HG02870 (cell line): ENCODE results near the gene TMEM204.

Source experiments
- ATAC-seq: cut with Tn5 transposase; IDR thresholded peaks from one replicate; pipeline ENCODE4 v1.9.1; 2021; ENCODE audit warnings: mild to moderate bottlenecking, moderate library complexity; ENCODE audit not compliant: unreplicated experiment

TMEM204 gene

DNA sequence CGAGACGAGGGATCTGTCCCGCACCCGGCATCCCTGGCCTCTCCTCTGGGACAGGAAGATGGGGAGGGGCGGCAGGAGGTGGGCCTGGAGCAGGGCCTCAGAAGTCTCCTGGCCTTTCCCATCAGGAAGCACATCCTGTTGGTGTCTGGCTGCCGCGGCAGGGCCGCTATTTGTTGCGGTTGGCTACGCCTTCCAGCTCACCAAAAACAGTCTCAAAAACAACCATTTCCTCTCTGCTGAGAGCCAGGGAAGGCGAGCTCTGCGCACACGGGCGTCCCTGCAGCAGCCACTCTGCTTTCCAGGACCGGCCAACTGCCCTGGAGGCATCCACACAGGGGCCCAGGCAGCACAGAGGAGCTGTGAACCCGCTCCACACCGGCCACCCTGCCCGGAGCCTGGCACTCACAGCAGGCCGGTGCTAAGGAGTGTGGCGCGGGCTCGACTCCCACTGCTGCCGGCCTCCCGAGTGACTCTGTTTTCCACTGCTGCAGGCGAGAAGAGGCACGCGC, at the start of gene TMEM204:
TSS of gene TMEM204 (plus strand) at position 224 of the 509 bp plus-strand sequence. CDS start 610 bp downstream, outside the sequence.
- no peak for ATAC-seq

GRCh38 chr16:1485847-1486496, 47.5 kb upstream of the TMEM204 start:
- no peak for ATAC-seq

- no peak for ATAC-seq
Observed at GRCh38 chr16:1486551-1487390, 46.7 kb upstream of the TMEM204 start.

DNA sequence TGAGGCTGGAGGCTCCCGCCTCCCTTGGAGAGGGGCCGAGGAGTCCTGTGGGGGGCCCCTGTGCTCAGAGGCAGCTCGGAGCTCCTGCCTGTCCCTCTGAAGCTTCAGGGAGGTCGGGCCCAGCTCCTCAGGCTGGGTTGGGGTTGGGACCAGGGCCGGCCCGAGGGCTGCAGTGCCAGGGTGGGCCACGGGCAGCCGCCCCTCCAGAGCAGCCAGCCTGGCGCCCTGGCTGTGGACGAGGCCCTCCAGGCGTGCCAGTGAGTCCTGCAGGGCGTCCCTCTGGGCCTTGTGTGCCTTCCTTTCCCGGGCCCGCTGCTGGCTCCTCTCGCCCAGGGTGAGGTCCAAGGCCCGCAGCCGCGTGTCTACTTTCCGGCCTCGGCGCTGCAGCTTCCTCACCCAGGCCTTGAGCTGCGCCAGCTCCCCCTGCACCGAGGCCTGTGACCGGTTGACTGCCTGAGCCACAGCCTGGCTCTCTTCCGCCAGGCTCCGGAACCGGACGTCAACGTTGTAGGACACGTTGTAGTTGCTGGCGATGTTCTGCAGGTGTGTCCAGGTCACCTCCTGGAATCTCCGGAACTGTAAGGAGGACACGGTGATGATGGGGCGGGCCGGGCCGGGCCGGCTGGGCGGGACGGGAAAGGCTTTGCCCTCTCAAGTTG, 45.9 kb upstream of the TMEM204 start:
- no peak for ATAC-seq

DNA sequence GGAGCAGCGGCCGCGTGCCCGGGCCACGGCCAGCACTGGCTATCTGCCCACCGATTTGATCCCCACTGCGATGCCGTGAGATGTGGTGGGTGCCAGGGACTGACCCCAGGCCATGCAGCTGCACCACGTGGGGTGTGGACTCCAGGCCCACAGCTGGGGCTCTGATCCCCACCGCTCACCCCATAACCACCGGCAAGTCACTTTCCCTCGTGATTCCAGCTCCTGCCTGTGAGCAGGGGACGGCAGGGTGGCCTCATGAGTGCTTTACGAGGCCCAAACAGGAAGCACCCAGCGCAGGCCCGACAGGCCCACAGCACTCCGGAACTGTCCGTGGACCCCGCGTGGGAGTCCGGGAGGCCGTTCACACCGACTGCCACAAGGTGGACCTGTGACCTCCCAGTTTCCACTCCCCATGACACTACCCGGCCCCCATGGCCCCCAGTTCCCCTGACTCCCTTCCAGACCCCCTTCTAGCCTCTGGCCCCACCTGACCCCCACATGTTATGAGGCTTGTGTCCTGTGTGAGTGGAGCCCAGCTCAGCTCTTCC, 45.3 kb upstream of the TMEM204 start:
- no peak for ATAC-seq

DNA sequence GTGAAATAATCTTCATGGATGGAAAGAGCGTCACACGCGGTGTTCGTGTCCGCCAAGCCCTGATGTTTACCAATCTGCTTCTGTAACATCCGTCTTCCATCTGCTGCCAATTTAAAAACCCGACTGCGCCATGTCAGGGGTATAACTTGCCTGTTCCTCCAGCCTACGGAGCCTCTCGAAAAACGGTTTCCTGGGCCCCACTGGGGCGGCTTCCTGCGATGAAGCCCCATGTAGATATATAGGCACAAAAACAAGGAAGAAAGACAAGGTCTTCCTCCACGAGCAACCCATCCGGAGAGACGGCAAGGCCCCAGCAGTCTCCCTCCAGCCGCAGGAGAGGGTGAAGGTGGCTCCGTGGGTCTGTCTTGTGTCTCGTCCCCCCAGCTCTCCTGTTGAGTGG, 44.8 kb upstream of the TMEM204 start, which contains the start of gene PTX4:
TSS of gene PTX4 (minus strand) at position 326 of the 400 bp plus-strand sequence. CDS start at position 291, 35 bp downstream.
- ATAC-seq: no peak

DNA sequence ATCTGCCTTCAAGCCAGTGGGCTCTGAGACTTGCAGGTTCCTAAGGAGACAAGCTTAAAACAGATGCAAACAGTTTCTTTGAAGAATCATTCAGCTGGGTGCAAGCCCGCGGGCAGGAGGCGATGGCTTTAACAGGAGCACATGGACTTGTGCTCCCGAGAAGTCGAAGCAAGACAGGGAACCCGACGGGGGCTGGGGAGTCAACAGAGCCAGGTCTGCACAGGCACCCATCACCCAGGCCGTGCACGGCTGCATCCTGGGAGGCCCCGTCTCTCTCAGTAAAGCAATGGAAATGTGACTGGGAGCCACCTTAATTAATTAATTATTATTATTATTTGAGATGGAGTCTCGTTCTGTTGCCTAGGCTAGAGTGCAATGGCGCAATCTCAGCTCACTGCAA, 44.4 kb upstream of the TMEM204 start:
- no peak for ATAC-seq

GRCh38 chr16:1491327-1491726, 42.1 kb upstream of the TMEM204 start:
- no peak for ATAC-seq

GRCh38 chr16:1492082-1492922, 41.2 kb upstream of the TMEM204 start:
- ATAC-seq: no peak

DNA sequence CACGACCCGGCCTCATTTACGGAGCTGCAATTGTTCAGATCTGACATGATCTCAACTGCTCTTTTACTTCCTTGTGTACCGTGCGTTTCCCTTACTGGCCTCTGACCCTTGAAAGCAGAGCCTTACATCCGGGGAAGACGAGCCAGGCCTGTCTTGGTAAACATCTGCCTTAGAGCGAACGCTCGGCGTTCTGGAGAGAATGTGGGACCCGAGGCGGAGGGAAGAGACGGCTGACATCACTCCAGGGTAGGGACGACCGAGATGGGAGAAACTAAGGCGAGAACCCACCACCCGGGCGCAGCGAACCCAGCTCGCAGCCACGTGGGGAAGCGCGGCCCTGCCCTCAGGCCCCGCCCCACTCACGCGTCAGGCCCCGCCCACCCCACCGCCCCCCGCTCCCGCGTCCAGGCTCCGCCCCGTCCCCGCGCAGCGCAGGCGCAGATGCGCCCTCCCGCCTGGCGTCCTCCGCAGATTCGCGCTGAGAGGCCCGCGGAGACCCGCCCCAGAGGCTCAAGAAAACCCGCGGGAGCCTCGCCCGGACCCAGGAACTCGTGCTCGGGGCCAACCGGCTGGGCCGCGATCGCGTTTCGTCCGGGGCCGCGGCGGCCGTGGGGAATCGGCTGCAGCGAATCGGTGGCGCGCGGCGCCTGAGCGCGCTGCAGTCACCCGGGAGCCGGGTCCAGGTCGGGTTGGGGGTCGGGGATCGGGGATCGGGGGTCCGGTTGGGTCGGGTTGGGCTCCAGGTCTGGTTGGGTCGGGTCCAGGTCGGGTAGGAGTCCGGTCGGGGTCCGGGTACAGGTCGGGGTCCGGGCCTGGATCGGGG, 40.3 kb upstream of the TMEM204 start, which contains the start of gene TELO2:
TSS of gene TELO2 (plus strand) at position 438 of the 823 bp plus-strand sequence. CDS start 922 bp downstream, outside the sequence.
- ATAC-seq: peak; percentile 74

DNA sequence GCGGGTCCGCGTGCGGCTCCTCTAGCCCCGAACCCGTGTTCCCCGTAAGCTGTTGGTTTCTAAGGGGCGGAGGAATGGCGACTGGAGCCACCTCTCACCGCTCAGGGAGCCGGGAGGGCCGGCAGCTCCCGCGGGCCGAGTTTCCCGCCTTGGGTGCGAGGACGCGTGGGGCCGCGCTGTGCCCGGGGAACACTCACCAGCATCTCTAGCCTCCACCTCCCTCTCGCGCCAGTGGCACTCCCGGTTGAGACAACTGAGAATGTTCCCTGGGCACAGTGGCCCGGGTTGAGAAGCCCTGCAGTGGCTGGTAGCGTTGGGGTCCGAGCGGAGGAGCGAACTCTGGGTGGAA, 39.7 kb upstream of the TMEM204 start:
- no peak for ATAC-seq

GRCh38 chr16:1494129-1494640, 39.3 kb upstream of the TMEM204 start:
- ATAC-seq: no peak

DNA sequence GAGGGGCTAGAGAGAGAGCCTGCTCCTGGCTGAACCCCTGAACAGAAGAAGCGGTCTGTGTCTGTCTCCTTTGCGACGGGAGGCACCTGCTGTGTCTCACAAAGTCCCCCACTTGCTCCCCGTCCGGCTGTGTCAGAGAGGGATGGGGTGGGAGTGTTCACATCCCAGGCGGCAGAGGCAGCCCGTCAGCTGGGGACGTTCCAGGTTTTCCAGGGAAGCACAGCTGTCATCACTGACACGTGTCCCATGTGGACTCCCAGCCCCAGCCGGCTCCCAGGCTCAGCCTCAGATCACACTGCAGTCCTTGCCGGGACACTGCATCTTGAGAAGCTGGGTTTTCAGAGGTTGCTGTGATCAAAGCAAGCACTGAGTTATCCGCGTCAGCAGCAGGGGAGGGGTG, 38.8 kb upstream of the TMEM204 start:
- ATAC-seq: no peak

DNA sequence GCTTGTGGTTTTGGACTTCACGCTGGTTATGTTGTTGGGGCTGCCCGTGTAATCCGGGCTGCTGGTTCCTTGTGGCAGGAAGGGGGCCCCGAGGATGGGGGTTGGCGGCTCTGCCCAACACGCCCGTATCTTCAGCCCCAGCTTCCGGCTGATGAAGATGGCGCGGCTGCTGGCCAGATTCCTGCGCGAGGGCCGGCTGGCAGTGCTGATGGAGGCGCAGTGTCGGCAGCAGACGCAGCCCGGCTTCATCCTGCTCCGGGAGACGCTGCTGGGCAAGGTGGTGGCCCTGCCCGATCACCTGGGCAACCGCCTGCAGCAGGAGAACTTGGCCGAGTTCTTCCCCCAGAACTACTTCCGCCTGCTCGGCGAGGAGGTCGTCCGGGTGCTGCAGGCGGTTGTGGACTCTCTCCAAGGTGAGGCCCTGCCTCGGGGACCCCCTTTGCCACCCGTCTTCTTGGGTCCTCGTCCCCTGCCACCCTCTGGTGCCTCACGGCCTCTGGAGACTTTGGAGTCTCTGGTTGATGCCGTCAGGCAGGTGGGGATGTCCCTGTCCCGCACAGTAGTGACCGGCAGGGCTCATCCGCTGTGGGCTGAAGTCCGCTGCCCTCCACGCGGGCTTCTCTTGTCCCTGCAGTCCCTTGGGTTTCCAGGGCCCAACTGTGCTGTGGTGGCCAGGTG, 38.1 kb upstream of the TMEM204 start:
- ATAC-seq: no peak

- no peak for ATAC-seq
Observed at GRCh38 chr16:1495889-1496262, 37.6 kb upstream of the TMEM204 start.

DNA sequence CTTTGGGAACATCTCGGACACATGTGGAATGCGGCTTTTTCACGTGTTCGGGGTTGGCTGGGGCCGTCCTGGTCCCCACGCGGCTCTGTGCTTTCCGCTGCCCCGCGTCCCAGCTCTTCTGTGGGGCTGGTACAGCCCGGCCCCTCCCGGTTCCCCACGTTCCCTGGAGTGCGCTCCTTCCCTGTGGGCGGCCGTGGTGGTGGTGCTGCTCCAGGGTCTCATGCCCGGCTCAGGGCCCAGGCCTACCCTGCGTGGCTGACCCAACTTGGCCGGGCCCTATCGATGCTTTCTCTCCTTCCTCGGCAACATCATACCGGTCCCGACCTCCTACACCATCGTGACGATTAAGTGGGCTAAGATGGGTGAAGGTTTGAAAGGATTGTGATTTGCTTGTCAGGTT, 37.0 kb upstream of the TMEM204 start:
- no peak for ATAC-seq

GRCh38 chr16:1497014-1497598, 36.4 kb upstream of the TMEM204 start:
- ATAC-seq: no peak
